ENCODE results near the gene LAMC3. TPM values are rescaled to one million over a fixed set of nuclear protein-coding genes. Genes with fewer than 3 reads are reported as not detected.
"Not testable (repeated sequence)": the region's sequence is repeated elsewhere in the genome, so short reads cannot be mapped to it uniquely, and the experiment has no call there.

The LAMC3 gene
- total RNA-seq, 1 donor from 2014 or later = not detected

DNA sequence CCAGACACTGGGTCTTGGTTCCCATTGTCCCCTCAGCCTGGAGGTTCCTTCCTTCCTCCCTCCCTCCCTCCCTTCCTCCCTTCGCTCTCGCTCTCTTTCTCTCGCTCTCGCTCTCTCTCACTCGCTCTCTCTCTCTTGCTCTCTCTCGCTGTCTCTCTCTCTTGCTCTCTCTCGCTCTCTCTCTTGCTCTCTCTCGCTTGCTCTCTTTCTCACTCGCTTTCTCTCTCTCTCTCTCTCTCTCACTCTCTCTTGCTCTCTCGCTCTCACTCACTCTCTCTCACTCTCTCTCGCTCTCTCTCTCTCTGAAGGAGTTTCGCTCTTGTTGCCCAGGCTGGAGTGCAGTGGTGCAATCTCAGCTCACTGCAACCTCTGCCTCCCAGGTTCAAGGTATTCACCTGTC is 23.4 kb downstream of the LAMC3 start:
- H3K9me3 Mint-ChIP-seq = no peaks in the 10 kb centered on the region
- Histone ChIP-seq H3K79me2 (ENCODE audit: low read depth) (no peaks in the 10 kb centered on the region), H3K9me3 (ENCODE audit: low read depth) (no peaks in the 10 kb centered on the region), H2AFZ (replicated peaks) (no peak overlapping the region), H3K36me3 (no peaks in the 10 kb centered on the region), H3K9ac (no peak overlapping the region), H3K27me3 (no peaks in the 10 kb centered on the region), H3F3A (ENCODE audit: low read depth) (no peaks in the 10 kb centered on the region), H3K4me1 (peaks cover 8% of the 10 kb centered on the region), H3K27ac (no peak overlapping the region), H3K4me2 (no peak overlapping the region), H3K4me3 (no peak overlapping the region), H4K20me1 (ENCODE audit: low read depth) (no peaks in the 10 kb centered on the region)
- H3K4me1 Mint-ChIP-seq = peaks cover 20% of the 10 kb centered on the region
- H3K27ac Mint-ChIP-seq = no peak overlapping the region
- no peak for DNase-seq (ENCODE audit: low spot score)
- no peaks in the 10 kb centered on the region for H3K36me3 Mint-ChIP-seq
- H3K27me3 Mint-ChIP-seq (ENCODE audit: insufficient read depth, low read depth) = peaks cover 2% of the 10 kb centered on the region
- no peak for TF ChIP-seq CTCF (IDR thresholded peaks at IDR 0.05)
- TF ChIP-seq EZH2phosphoT487 (IDR thresholded peaks at IDR 0.05) = no peak
- TF ChIP-seq EZH2 (IDR thresholded peaks at IDR 0.05) = no peak
- no peak overlapping the region for H3K4me3 Mint-ChIP-seq

DNA sequence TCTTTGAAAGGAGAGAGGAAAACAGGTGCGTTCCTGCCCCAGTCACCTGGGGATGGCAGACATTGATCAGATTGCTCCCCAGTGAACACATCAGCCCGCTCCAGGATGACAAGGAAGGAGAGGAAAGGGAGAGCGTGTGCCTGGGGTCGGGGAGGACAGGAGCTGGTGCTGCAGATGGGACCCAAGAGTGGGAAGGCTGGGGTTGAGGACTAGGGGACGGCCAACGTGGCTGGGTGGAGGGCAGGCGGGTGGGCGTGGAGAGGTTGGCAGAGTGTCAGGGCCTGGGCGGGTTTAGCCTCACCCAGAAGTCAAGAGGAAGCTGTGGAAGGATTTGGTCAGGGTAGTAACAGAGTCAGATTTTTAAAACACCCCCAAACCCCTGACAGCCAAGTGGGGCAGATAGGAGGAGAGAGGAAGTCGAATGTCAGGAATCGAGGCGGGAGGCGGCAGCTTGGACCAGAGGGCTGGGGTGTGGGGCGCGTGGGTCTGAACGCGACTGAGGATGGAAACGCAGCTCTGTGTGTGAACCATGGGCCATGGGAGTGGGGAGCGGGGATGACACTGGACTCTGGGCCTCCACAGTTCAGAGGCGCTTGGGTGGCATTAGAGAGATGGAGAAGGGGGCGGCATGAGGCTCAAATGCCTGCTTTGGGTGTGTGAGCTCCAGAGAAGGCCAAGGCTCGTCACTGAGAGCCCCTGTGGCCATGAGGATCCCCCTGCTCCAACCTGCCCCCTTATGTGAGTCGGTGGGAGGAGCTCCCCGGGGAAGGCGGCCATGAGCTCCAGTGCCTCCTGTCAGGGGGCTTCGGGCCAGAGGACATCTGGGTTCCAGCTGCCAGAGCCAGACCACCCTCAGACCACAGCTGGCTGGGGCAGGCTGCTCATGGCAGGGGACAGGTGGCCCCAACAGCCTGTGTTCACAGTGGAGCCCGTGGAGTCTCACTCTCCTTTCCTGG is 24.6 kb downstream of the LAMC3 start:
- Histone ChIP-seq H3K4me2 (no peak overlapping the region), H3K4me3 (no peak overlapping the region), H3K4me1 (peaks cover 8% of the 10 kb centered on the region), H3K27ac (no peak overlapping the region), H2AFZ (replicated peaks) (no peak overlapping the region), H3F3A (ENCODE audit: low read depth) (no peaks in the 10 kb centered on the region), H3K36me3 (no peaks in the 10 kb centered on the region), H4K20me1 (ENCODE audit: low read depth) (no peaks in the 10 kb centered on the region), H3K27me3 (no peaks in the 10 kb centered on the region), H3K9me3 (ENCODE audit: low read depth) (no peaks in the 10 kb centered on the region), H3K9ac (no peak overlapping the region), H3K79me2 (ENCODE audit: low read depth) (no peaks in the 10 kb centered on the region)
- Mint-ChIP-seq H3K4me3 (no peak overlapping the region), H3K9me3 (no peaks in the 10 kb centered on the region), H3K27me3 (ENCODE audit: insufficient read depth, low read depth) (peaks cover under 1% of the 10 kb centered on the region), H3K4me1 (peaks cover 28% of the 10 kb centered on the region), H3K27ac (peak overlapping the region; percentile 31), H3K36me3 (no peaks in the 10 kb centered on the region)
- DNase-seq (ENCODE audit: low spot score) = no peak
- no peak for TF ChIP-seq EZH2phosphoT487 (IDR thresholded peaks at IDR 0.05)
- no peak for TF ChIP-seq EZH2 (IDR thresholded peaks at IDR 0.05)
- TF ChIP-seq CTCF (IDR thresholded peaks at IDR 0.05) = no peak

DNA sequence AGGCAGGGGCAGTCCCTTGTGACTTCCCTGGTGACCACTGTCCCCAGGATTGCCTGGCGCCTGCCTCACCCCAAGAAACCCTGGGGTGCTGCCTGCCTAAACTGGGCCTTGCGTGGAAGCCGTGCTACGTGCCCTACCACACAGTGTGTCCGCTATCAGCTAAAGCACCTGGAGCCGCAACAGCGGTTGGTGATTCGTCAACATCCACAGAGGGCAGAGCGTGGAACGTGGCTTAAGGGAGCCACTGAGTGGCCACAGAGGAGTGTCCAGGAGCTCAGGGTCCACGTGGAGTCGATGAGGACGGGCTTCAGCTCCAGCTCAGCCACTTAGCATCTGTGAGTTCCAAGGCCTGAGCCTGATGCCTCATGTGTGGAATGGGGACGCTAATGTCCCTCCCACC is 25.3 kb downstream of the LAMC3 start:
- no peaks in the 10 kb centered on the region for H3F3A ChIP-seq (ENCODE audit: low read depth)
- H3K27ac ChIP-seq = no peak overlapping the region
- no peaks in the 10 kb centered on the region for H3K36me3 ChIP-seq
- Mint-ChIP-seq H3K36me3 (no peaks in the 10 kb centered on the region), H3K4me3 (no peak overlapping the region), H3K4me1 (peaks cover 28% of the 10 kb centered on the region), H3K9me3 (no peaks in the 10 kb centered on the region), H3K27me3 (ENCODE audit: insufficient read depth, low read depth) (peaks cover 8% of the 10 kb centered on the region), H3K27ac (no peak overlapping the region)
- H3K4me3 ChIP-seq = no peak overlapping the region
- no peak overlapping the region for H3K9ac ChIP-seq
- no peak for DNase-seq (ENCODE audit: low spot score)
- TF ChIP-seq EZH2 (IDR thresholded peaks at IDR 0.05) = no peak
- no peak for TF ChIP-seq CTCF (IDR thresholded peaks at IDR 0.05)
- no peak for TF ChIP-seq EZH2phosphoT487 (IDR thresholded peaks at IDR 0.05)
- H2AFZ ChIP-seq (replicated peaks) = no peak overlapping the region
- no peaks in the 10 kb centered on the region for H4K20me1 ChIP-seq (ENCODE audit: low read depth)
- H3K27me3 ChIP-seq = no peaks in the 10 kb centered on the region
- no peaks in the 10 kb centered on the region for H3K9me3 ChIP-seq (ENCODE audit: low read depth)
- H3K4me2 ChIP-seq = no peak overlapping the region
- H3K79me2 ChIP-seq (ENCODE audit: low read depth) = no peaks in the 10 kb centered on the region
- peaks cover 8% of the 10 kb centered on the region for H3K4me1 ChIP-seq

- peaks cover 28% of the 10 kb centered on the region for H3K4me1 Mint-ChIP-seq
- not testable (repeated sequence) for H3K4me1 ChIP-seq; H3K27me3 ChIP-seq; H3K9me3 Mint-ChIP-seq; H3K4me2 ChIP-seq; H3K27me3 Mint-ChIP-seq (ENCODE audit: insufficient read depth, low read depth); H3K4me3 ChIP-seq; H3K36me3 ChIP-seq; H3K36me3 Mint-ChIP-seq; H3K9ac ChIP-seq; DNase-seq (ENCODE audit: low spot score); H3K4me3 Mint-ChIP-seq; H3F3A ChIP-seq (ENCODE audit: low read depth); H3K79me2 ChIP-seq (ENCODE audit: low read depth); H2AFZ ChIP-seq (replicated peaks); H3K27ac Mint-ChIP-seq; H3K27ac ChIP-seq; H4K20me1 ChIP-seq (ENCODE audit: low read depth); H3K9me3 ChIP-seq (ENCODE audit: low read depth)
Observed at GRCh38 chr9:131034749-131035148, 25.8 kb downstream of the LAMC3 start.

All from neural progenitor cell (in vitro differentiated cells).